ENCODE results near the gene NYNRIN. TPM values are rescaled to one million over a fixed set of nuclear protein-coding genes. Genes with fewer than 3 reads are reported as not detected.

NYNRIN gene
- total and polyA plus RNA-seq, 2 of the 8 experiments (the other 6 are each of a cell fraction or from before 2014, with no cell fraction given): 15.2 to 18.3 TPM

DNA sequence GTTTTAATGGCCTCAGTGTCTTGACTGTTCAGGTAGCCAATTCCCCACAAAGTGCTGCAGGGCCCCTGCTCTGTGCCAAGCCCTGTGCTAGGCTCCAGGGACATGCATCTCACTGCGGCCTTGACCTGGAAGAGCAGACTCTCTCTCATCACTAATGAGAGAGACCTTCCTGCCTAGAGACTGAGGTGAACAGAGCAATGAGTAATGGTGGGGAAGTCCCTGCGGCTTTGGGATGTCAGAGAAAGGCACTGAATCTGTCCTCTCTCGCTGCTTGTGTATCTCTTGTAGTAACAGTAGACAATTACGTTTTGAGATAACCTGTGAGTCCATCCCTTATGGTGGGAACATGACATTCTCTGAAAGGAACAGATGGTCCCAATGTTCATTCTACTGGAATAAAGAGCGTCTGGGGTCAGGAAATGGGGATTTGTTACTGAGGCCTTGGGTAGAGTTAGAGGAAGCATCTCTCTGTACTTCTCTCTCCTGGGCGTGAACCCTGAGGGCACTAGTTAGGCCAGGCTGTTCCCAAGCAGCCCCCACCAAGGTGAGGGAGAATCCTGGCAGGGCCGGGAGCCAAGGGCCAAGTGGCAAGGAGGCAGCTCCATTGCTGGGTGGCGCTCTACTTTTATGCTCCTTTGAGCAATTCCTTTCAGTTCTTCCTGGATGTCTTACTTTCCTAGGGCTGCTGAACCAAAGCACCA lies 17.3 kb upstream of the NYNRIN start:
- Histone ChIP-seq H2BK120ac (replicated peaks; ENCODE audit: low read depth, low read length) (no peak overlapping the region), H4K8ac (ENCODE audit: extremely low read depth, insufficient read depth, low read length) (no peak overlapping the region), H3K9me3 (ENCODE audit: insufficient read depth in 2 of 2, low read depth in 1 of 2, low read length in 1 of 2) (no peaks in the 10 kb centered on the region), H2BK5ac (ENCODE audit: low read depth, low read length) (no peak overlapping the region), H2BK12ac (ENCODE audit: low read depth, low read length) (no peak overlapping the region), H3K14ac (ENCODE audit: insufficient read length) (no peak overlapping the region), H4K20me1 (replicated peaks in 1 of 2; ENCODE audit: control insufficient read depth in 1 of 2, insufficient read depth in 2 of 2, low read length in 2 of 2) (no peaks in the 10 kb centered on the region), H3K23ac (ENCODE audit: insufficient read length) (no peak overlapping the region), H3K9ac (replicated peaks in 1 of 4; ENCODE audit: extremely low read depth in 1 of 4, low read depth in 3 of 4, low read length in 3 of 4) (no peak overlapping the region; a peak in 1 of 7 replicates), H2AFZ (ENCODE audit: low read length) (no peak overlapping the region), H3K27ac (ENCODE audit: low read depth, low read length) (no peak overlapping the region), H4K91ac (replicated peaks; ENCODE audit: insufficient read length, low read length) (no peak overlapping the region), H2BK20ac (ENCODE audit: low read length) (no peak overlapping the region; the same call in 1 of the 2 replicates), H3K4me3 (ENCODE audit: extremely low read depth in 1 of 4, insufficient read depth in 2 of 4, low read depth in 3 of 4, low read length in 4 of 4) (no peak overlapping the region), H3K23me2 (ENCODE audit: low read depth, low read length) (peaks cover 4% of the 10 kb centered on the region; the same call in 1 of the 2 replicates), H3K79me2 (ENCODE audit: control insufficient read depth in 1 of 2, insufficient read depth in 2 of 2, low read length in 2 of 2) (no peaks in the 10 kb centered on the region), H3K79me1 (ENCODE audit: low read depth, low read length) (no peaks in the 10 kb centered on the region), H3K56ac (replicated peaks; ENCODE audit: insufficient read length, low read depth, low read length) (no peak overlapping the region), H2AK5ac (ENCODE audit: low read depth, low read length) (no peak overlapping the region), H3K4me2 (ENCODE audit: insufficient read depth in 1 of 2, low read depth in 2 of 2, low read length in 2 of 2) (no peak overlapping the region), H3K36me3 (ENCODE audit: control insufficient read depth in 2 of 4, insufficient read depth in 4 of 4, low read length in 3 of 4) (no peaks in the 10 kb centered on the region), H2BK15ac (ENCODE audit: low read length) (no peak overlapping the region), H3K4me1 (replicated peaks in 1 of 4; ENCODE audit: control insufficient read depth in 3 of 4, insufficient read depth in 4 of 4, low read length in 3 of 4) (peaks cover 6 to 17% (median 9%) of the 10 kb centered on the region in 4 experiments), H4K5ac (ENCODE audit: insufficient read length, low read depth, low read length) (no peak overlapping the region), H3K27me3 (replicated peaks in 1 of 4; ENCODE audit: control insufficient read depth in 3 of 4, extremely low read depth in 1 of 4, insufficient read depth in 3 of 4, low read length in 3 of 4) (no peaks in the 10 kb centered on the region), H3K18ac (ENCODE audit: extremely low read depth, low read length) (no peak overlapping the region), H3K4ac (replicated peaks; ENCODE audit: insufficient read length, low read depth, low read length) (no peak overlapping the region)
- DNase-seq (ENCODE audit: low read depth in 1 of 2, low spot score in 2 of 2) (no peak), FAIRE-seq (no peak)
- ChIA-PET CTCF (ENCODE audit: partially characterized antibody) (interaction anchor here (0.7 to 16.4 kb wide), 7 partner anchors 14 to 241 kb away, joined by 3 to 207 read pairs (median 35); partner anchors contain the start of genes ADCY4, CBLN3, KHNYN and RIPK3), POLR2A (ENCODE audit: partially characterized antibody) (interaction anchor here (1.2 to 4.7 kb wide), 3 partner anchors 8 to 38 kb away, joined by 6 to 27 read pairs (median 24); partner anchors contain the start of gene NFATC4)
- 87% methylated on average over 8 of the region's 8 CpGs; no CpG with 5 or more reads in 1 of the 2 experiments for WGBS, 2 experiments (ENCODE audit: extremely low coverage in 1 of 2, insufficient coverage in 1 of 2, insufficient read length in 1 of 2, insufficient replicate concordance in 2 of 2, low coverage in 1 of 2, low lambda C conversion rate in 2 of 2, missing lambda C conversion rate in 1 of 2)
- TF ChIP-seq YY1 (IDR thresholded peaks at IDR 0.05; ENCODE audit: low read depth, low read length) (no peak), RNF2 (IDR thresholded peaks at IDR 0.05; ENCODE audit: borderline replicate concordance, low read depth, low read length, missing control alignments, poor library complexity, severe bottlenecking) (no peak), TAF1 (IDR thresholded peaks at IDR 0.05; ENCODE audit: low read depth, low read length) (no peak), BRCA1 (IDR thresholded peaks at IDR 0.05; ENCODE audit: low read depth, low read length) (no peak), RAD21 (IDR thresholded peaks at IDR 0.05 in 1 of 2, conservative IDR thresholded peaks at IDR 0.05 in 1 of 2; ENCODE audit: low read depth in 2 of 2, low read length in 2 of 2) (no peak), ASH2L (IDR thresholded peaks at IDR 0.05; ENCODE audit: low read length) (no peak), CBX8 (IDR thresholded peaks at IDR 0.05; ENCODE audit: borderline replicate concordance, low read depth, low read length) (no peak), SP1 (IDR thresholded peaks at IDR 0.05; ENCODE audit: low read depth, low read length) (no peak), GABPA (IDR thresholded peaks at IDR 0.05; ENCODE audit: borderline replicate concordance, insufficient read depth, low read length) (no peak), BACH1 (IDR thresholded peaks at IDR 0.05; ENCODE audit: low read length) (no peak), JUN (IDR thresholded peaks at IDR 0.05; ENCODE audit: low read depth, low read length) (no peak), TCF12 (IDR thresholded peaks at IDR 0.05; ENCODE audit: low read depth, low read length) (no peak), SIN3A (conservative IDR thresholded peaks at IDR 0.05 in 1 of 2, IDR thresholded peaks at IDR 0.05 in 1 of 2; ENCODE audit: low read depth in 1 of 2, low read length in 2 of 2) (no peak)

All from H1 (cell line).